Measurements from ENCODE around the gene DEFB129. TPM values are rescaled to one million over a fixed set of nuclear protein-coding genes. Genes with fewer than 3 reads are reported as not detected.
"Not testable (repeated sequence)": the region's sequence is repeated elsewhere in the genome, so short reads cannot be mapped to it uniquely, and the experiment has no call there.

The DEFB129 gene
- total RNA-seq, 1 donor from 2014 or later: not detected

DNA sequence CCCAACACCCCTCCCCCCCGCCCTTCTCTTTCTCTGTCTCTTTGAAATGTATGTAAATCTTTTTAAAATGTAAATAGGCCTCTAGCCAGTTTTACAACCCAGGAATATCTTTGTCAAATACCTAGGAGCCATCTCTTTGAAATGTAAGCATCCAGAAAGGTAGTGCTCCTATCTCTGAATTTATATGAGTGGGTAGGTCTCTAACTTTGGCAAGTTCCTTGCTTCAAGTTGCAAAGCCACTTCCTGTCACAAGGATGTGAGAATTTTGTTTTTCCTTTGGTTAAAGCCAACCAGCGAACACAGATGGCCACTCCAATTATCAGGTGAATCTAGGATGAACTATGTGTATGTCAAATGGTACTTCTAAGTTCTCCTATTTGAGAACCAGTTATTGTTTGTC is 24.3 kb downstream of the DEFB129 start:
- intact Hi-C loops (cut with micrococcal nuclease): no loop called here

DNA sequence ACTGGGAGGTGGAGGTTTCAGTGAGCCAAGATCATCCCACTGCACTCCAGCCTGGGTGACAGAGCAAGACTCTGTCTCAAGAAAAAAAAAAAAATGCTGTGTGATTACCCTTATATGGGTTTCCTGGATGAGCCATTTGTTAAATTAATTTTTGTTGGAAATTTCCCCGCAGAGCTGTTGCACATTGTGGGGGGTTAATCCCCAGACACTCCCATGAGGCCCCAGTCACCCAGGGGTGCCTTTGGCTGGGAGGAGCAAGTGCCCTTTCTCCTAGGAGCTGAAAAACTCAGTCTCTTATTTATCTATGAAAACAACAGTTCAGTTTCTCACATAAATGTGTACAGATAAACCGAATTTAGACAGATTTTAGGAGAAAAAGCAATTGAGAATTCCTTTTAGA is 25.7 kb downstream of the DEFB129 start:
- H3K4me3 Mint-ChIP-seq: no peak overlapping the region
- POLR2A ChIA-PET: no interaction called here
- ATAC-seq (ENCODE audit: low read depth) (no peak), DNase-seq (no peak)
- no peaks in the 10 kb centered on the region for H3K9me3 Mint-ChIP-seq
- intact Hi-C loops (cut with micrococcal nuclease): no loop called here
- CTCF ChIA-PET: no interaction called here
- H3K36me3 Mint-ChIP-seq (ENCODE audit: low read depth): no peaks in the 10 kb centered on the region
- peaks cover 9% of the 10 kb centered on the region for H3K27me3 Mint-ChIP-seq
- no peaks in the 10 kb centered on the region for H3K4me1 Mint-ChIP-seq
- no peak for TF ChIP-seq CTCF (IDR thresholded peaks at IDR 0.05)
- no peak overlapping the region for H3K27ac Mint-ChIP-seq

More for the DNA sequence above, 24.3 kb downstream of the DEFB129 start:
- H3K27ac Mint-ChIP-seq: no peak overlapping the region
- no peaks in the 10 kb centered on the region for H3K36me3 Mint-ChIP-seq (ENCODE audit: low read depth)
- H3K9me3 Mint-ChIP-seq: no peaks in the 10 kb centered on the region
- no peaks in the 10 kb centered on the region for H3K4me1 Mint-ChIP-seq
- TF ChIP-seq CTCF (IDR thresholded peaks at IDR 0.05): no peak
- DNase-seq: no peak
- no peak for ATAC-seq (ENCODE audit: low read depth)
- CTCF ChIA-PET: no interaction called here
- POLR2A ChIA-PET: no interaction called here
- peaks cover 9% of the 10 kb centered on the region for H3K27me3 Mint-ChIP-seq
- no peak overlapping the region for H3K4me3 Mint-ChIP-seq

- POLR2A ChIA-PET; H3K4me3 Mint-ChIP-seq; H3K9me3 Mint-ChIP-seq; H3K36me3 Mint-ChIP-seq (ENCODE audit: low read depth); ATAC-seq (ENCODE audit: low read depth); intact Hi-C loops (cut with micrococcal nuclease); DNase-seq; H3K27ac Mint-ChIP-seq; H3K4me1 Mint-ChIP-seq; CTCF ChIA-PET: not testable (repeated sequence)
- H3K27me3 Mint-ChIP-seq: peaks cover 13% of the 10 kb centered on the region
These were observed 26.4 kb downstream of the DEFB129 start for GRCh38 chr20:253447-253846.

GRCh38 chr20:257419-257818 is 30.4 kb downstream of the DEFB129 start, which contains the start of gene DEFB132:
Gene DEFB132, plus strand, starts transcription at chr20:257724. Its CDS starts 55 bp downstream, at chr20:257779.
- ATAC-seq (ENCODE audit: low read depth) (no peak), DNase-seq (no peak)
- Mint-ChIP-seq H3K27ac (no peak within 1 kb of the TSS), H3K4me3 (no peak within 1 kb of the TSS), H3K9me3 (no peaks in the 10 kb centered on the region), H3K4me1 (no peaks in the 10 kb centered on the region), H3K36me3 (ENCODE audit: low read depth) (no peaks in the 10 kb centered on the region), H3K27me3 (peaks cover 7% of the 10 kb centered on the region)
- no peak for TF ChIP-seq CTCF (IDR thresholded peaks at IDR 0.05)
- CTCF ChIA-PET: interaction anchor here (1.1 kb wide), 1 partner anchor 9 kb away, joined by 3 read pairs; no protein-coding TSS in a partner anchor
- intact Hi-C loops (cut with micrococcal nuclease): no loop called here
- POLR2A ChIA-PET: no interaction called here

GRCh38 chr20:258269-258858 is 31.3 kb downstream of the DEFB129 start:
- Mint-ChIP-seq H3K27ac (no peak overlapping the region), H3K9me3 (no peaks in the 10 kb centered on the region), H3K4me1 (no peaks in the 10 kb centered on the region), H3K27me3 (peaks cover 7% of the 10 kb centered on the region), H3K36me3 (ENCODE audit: low read depth) (no peaks in the 10 kb centered on the region), H3K4me3 (no peak overlapping the region)
- POLR2A ChIA-PET: no interaction called here
- no peak for DNase-seq
- CTCF ChIA-PET: interaction anchor here (1.1 to 1.8 kb wide), 2 partner anchors 8 to 72 kb away, joined by 3 to 7 read pairs; no protein-coding TSS in a partner anchor
- no peak for TF ChIP-seq CTCF (IDR thresholded peaks at IDR 0.05)
- intact Hi-C loops (cut with micrococcal nuclease): no loop called here
- ATAC-seq (ENCODE audit: low read depth): no peak

DNA sequence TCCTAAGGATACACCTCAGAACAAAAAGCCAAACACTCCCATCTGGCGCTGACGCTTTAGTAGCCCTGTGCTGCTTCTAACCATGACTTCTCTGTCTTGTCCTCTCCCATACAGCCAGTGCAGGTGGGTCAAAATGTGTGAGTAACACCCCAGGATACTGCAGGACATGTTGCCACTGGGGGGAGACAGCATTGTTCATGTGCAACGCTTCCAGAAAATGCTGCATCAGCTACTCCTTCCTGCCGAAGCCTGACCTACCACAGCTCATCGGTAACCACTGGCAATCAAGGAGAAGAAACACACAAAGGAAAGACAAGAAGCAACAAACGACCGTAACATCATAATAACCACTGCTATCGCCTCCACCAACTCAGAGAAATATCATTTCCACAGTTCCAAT is 31.9 kb downstream of the DEFB129 start:
- H3K9me3 Mint-ChIP-seq: no peaks in the 10 kb centered on the region
- ATAC-seq (ENCODE audit: low read depth) (no peak), DNase-seq (no peak)
- CTCF ChIA-PET: interaction anchor here (1.8 kb wide), 1 partner anchor 71 kb away, joined by 7 read pairs; no protein-coding TSS in a partner anchor
- H3K27me3 Mint-ChIP-seq: peaks cover 4% of the 10 kb centered on the region
- POLR2A ChIA-PET: no interaction called here
- no peaks in the 10 kb centered on the region for H3K36me3 Mint-ChIP-seq (ENCODE audit: low read depth)
- TF ChIP-seq CTCF (IDR thresholded peaks at IDR 0.05): no peak
- no peak overlapping the region for H3K4me3 Mint-ChIP-seq
- H3K4me1 Mint-ChIP-seq: no peaks in the 10 kb centered on the region
- intact Hi-C loops (cut with micrococcal nuclease): no loop called here
- no peak overlapping the region for H3K27ac Mint-ChIP-seq

All from activated B cell treated with CpG ODN at 0.5 μM for 24 hours (primary cell).